CD4-positive, alpha-beta T cell treated with Interleukin-12 subunit alpha and Interleukin-12 subunit beta, for 1 hour (primary cell): Measurements from ENCODE around the gene XK.

Experiments used
- DNase-seq: peaks from one replicate; pipeline ENCODE4 v3.0.0-alpha.2; 2020

Gene XK

DNA sequence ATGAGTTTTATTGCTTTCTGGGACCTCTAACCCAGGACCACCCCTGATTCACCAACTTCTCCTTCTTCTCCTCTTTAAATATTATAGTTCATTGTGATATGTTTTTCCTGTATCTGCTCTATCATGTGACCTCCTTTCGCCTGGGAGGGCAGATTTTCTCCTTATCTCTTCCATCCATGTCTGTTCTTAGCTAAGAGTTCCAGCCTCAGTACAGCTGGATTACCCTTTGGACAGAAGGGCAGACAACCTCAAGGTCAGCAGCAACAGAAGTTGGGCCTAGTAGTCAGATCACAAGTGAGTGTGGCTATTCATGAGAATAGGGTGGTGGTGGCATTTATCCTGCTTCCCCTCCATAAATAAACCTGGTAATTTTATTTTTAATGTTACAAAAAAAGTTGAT is 5.7 kb upstream of the XK start:
- DNase-seq: no peak

DNA sequence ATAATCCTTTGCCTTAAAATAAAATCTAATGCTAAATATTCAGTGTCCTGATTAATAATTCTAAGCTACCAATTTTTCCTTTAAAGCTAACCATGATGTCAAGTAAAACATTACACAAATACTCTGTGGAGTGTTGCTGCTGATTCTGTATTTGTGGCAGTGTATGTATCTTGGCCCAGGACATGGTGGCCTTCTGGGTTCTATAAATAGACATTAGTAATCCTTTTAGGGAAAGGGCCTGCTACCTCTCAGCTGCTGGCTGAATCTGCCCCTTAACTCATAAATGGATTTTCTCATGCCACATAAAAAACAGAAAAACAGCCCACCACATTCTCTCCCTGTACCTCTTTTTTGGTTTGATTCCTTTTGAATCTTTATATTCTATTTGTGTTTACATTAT is 1.2 kb upstream of the XK start:
- no peak for DNase-seq

DNA sequence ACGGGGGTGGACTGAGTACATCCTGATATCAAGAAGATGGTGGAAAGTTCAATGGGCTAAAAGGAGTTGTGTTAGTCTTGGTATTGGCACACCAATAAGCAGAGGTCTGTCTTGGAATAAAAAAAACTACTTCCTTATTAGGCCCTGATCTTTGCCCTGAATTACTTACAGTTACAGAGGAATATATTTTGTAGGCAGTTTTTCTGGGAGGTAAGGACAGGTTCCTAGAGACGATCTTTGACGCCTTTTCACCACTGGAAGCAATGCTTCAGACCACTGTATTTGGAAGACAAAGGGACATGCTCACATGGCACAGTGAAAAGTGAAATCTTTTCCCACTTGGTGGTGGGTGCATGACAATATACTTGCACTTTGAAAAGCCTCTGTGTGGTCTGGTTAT is 618 bp upstream of the XK start:
- no peak for DNase-seq

DNA sequence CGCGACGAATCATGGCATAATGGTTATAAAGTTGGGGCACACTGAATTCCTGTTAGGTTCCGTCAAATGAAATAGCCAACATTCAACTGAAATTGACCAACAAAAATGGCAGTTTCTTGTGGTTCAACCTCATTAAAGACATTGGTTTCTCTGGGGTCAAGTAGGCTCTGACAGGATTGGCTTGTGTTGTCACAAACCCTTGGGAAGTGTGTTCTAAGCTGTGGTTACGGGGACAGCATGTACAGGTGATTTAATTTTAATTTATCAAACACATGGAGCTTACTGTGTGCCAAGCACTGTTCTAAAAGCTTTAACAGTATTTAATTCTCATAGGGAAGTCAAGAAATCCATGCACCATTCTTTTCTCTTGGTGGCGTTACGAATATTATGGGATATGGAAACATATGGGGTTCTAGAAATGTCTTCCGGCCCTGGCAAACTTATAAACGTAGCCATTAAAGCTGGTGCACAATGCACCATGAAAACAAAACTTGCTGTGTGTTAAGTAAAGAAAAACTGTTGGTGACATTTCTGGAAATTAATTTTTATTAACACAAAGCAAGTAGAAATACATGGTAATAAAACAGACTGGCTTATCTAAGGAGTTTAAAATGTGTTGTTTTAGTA is 891 bp downstream of the XK start:
- DNase-seq: no peak

DNA sequence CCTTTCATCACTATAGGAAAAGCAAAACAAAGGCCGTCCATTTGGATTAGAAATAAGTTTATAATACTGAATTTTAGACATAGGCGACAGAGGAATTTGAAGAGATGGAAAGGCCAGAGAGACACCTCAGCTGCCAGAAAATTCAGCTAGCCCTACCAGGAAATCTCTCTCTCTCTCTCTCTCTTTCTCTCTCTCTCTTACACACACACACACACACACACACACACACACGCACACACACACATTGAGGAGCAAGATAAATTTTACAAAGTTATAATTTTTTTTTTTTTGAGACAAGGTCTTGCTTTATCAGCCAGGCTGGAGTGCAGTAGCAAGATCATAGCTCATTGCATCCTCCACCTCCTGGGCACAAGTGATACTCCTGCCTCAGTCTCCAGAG is 1.4 kb downstream of the XK start:
- DNase-seq: no peak

DNA sequence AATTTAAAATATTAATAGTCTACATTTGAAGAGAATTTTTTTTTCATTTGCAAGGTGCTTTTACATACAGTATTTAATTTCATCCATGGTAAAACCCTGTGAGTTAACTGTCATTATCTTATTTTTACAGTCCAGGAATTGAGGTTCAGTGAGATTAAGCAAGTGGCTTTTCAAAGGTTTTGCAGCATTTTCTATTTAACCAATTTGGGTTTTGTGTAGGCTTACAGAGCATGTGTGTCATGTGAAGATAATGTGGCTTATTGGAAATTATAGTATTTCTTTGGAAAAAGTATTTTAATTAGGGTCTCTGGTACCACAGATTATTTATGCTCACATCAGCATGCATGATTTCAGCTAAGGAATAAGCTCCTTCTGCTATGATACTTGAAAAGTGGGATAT is 4.5 kb downstream of the XK start:
- DNase-seq: no peak

DNA sequence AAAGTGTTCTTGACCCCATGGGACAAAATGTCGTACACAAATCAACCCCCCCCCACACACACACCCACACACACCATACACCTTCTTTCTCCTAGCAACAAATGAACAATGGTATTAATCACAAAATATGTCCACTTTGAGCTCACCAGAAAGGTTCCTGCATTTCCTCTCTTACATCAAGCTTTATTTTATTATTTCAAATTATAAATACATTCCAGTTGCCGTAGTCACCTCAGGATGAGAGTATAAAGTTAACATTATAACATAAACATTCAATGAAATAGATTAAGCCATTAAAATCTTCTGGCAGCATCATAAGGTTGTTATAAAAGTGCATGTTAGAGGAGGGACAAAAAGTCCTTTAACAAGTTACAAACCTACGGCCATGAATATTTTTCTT is 7.3 kb downstream of the XK start:
- DNase-seq: no peak

DNA sequence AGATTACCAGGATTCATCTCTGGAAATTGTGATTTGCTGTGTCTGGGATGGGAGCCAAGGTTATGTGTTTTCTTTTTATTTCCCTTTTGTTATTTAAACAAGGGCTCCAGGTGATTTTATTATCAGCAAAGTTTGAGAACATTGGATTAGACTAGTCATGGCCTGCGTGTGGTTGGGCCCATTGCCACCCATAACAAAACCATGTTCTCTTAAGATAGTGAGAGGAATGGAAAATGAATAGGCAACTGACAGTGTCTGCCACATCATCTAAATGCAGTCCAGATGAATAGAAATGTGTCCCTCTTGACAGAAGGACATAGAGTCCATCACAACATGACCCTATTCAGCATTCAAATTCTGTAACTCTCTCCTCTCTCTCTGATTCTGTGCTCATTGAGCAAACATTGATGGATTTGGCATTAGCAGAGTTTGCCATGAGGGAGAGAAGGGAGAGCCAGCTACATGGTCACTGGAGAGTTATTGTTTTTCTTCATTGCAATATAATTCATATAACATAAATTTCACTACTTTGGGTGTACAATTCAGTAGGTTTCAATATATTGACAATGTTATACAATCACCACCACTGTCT is 11.7 kb downstream of the XK start:
- no peak for DNase-seq

DNA sequence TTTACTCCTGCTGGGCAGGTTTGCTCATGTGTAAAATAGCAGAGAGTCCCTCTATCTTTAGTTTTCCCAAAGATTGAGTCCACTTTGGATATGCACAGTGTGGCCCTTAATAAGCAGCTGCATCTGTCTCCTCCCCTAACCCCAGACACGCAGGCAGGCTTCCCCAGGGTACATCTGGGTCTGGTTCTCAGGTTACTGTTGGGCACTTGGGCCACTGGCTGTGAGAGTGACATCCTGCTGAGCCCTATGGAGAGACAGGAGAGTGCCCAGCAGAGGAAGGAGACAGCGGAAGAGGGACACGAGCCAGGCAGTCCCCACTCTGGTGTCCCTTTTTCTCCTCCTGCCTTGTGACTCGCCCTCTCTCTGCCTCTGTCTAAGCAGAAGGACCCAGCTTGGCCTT is 16.0 kb downstream of the XK start:
- DNase-seq: no peak

DNA sequence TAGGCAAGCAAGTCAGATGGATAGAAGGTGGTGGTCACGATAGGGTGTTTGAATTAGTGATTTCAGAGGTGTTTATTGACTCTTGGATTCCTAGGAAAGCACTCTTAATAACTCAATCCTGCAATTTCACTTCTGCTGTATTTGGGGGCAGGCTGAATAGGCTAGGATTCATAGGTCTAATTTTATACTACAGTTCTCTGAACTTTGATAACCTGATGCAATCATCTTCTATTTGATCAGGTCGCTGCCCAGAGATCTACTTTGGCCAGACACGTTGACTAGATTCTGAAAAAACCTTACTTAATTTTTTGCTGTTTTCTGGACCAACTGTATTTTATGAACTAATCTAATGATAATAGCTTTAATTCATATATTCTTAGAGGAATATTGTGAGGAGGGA is 26.4 kb downstream of the XK start:
- no peak for DNase-seq

DNA sequence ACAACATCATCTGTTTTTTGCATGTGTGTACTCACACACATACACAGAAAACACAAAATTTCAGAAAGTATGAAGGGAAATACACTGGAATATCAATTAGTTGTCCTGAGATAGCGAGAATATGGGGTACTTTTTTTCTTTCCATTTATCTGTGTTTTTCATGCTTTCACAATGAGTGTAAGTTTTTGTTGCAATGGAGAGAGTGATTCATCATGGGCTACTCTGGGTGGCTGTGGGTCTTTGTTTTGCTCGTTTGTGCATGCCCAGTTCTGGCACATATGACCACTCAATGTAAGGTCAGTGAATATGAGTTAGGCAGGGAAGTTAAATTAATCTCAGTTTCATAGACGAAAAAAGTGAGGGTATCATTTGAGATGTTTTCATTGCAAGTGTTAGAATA is 26.9 kb downstream of the XK start:
- DNase-seq: no peak

DNA sequence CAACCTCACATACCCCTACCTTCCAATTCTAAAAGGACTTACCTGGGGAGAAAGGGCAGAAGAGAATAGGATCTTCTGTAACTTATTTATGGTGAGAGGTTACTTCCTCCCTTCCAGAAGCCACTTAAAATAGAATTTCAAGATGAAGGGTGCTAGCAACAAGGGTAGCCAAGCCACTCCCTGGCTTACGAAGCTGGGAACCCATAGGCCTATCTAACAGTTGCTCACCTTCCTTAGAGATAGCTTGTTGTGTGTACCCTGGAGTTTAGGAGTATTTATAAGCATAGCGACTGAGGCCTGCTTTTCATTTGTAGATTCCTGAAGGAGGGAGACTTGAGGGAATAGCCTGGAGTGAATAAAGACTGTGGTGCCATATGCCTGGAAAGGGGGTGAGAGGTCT is 28.9 kb downstream of the XK start:
- no peak for DNase-seq

DNA sequence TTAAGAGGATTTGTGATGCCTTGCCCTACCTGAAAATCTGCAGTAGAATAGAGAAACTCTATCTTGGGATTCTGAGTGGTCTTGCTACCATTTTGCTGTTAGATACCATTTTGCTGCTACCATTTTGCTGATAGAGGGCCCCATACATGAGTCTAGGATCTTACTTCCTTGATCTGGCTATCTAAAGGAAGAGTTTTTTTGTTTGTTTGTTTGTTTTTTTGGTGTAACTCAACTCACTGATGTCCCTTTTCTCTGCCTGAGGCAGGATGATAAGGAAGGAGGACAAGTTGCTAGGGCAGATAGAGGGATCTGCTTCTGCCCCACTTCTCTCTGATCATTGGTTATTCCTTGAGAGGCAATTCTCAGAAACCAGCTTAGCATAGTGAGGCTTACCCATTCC is 31.0 kb downstream of the XK start:
- DNase-seq: no peak

DNA sequence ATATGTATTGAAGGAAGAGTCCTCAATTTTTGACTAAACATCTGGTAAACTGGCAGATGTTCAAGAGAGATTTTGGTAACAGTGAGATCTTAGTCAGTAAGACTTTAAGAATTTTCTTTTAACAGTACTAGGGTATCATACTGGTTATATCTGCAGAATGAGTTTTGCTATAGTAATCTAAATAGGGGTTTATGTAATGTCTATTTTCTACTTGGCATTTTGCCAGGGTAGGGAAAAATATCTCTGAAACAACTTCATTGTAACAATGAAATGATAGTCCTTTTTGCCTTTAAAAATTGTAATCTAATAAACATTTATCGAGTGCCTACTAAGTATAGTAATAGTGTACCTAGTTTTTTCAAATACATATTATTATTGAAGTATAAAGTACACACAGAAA is 32.1 kb downstream of the XK start:
- DNase-seq: no peak

DNA sequence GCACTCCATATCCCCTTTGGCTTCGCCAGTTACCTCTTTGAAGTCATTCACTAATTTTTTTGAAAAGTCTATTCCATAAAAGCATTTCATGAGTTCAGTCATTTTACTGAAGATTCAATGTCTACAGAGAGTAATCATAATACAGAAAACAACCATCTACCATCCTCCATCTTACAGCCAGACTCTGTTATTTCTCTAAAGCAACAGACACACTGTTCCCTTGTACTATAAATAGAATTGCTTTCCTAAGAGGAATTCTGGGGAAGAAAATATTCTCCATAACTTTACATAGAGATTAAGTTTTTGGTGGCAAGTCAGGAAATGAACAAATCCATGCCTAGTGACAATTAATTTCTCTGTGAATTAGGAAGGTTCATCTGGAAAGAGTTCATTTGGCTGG is 37.0 kb downstream of the XK start:
- no peak for DNase-seq

DNA sequence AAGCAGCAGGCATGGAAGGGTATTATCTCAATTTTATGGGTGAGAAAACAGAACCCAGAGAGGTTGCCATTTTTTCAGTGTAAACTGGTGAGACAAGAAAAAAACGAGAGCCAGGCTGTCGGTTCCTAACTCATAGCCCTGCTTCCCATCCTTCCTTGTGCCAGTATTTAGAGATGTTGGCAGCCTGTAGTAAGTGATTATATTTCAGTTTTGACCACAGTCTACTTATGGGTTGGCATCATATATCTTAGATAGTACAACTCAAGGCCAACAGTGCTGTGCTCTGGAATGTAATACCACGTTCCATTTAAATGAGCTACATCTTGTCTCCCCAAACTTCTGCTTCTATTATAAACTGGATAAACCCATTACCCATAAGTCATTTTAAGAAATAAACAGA is 40.8 kb downstream of the XK start:
- DNase-seq: no peak

DNA sequence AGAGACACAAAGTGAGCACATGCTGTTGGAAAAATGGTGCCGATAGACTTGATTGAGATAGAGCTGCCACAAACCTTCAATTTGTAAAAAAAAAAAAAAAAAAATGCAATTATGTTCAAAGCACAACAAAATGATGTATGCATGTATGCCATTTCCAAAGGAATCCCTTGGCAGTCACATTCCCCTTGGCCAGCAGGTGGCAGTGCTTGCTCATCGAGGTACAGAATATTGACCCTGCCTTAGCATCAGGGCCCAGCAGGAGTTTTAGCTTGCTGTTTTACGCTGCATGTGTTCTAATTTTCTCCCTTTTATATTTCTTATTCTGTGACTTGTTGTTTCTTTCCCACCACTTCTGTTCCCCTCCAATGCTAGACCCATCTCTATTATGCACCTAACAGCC is 59.8 kb downstream of the XK start:
- DNase-seq: peak; percentile 78

DNA sequence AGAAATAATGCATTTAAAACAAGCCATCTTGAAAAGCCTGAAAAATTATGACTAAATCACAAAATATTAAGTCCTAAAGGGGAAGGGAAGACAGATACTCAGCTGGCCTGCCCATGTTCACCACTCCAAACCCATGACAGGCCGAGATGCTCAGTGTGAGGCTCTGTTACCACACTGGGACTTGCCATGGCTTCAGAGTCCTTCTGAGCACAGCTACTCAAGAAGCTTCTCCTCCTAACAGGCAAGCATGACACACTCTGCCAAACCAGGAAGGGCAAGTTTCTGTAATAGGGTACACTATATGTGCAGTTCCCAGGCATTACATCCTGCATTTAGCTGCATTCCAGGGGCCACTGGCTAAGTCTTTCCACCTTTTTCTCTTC is 60.2 kb downstream of the XK start:
- no peak for DNase-seq

DNA sequence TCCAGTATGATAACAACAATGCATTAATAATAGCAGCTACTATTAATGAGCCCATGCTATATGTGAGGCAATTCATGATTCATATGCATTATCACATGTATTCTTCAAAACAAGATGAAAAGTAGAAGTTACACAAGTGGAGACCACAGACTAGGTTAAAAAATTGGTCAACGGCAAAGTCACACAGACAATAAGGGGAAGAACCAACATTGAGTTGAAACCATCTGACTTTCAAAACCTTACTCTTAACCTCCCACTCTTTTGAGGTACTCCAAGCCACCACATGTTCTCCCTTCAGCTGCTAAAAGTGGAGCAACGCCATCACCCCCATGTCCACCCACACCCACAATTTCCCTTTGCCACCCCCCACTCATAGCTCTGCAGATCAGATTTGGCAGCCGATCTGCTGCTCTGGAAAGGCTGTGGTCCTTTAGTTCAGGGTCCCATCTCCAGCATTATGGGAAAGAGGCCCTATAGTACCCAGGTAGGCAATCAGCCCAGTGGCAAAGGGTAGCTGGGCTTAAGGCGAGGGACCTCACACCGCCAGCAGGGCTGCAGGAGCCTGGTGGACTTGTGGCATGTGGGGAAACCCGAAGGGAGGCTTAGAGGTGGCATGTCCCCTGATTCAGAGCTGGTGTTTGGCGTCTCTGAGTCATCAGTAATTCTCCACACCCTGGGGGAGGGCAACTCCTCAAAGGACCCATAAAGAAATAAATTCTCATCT is 60.8 kb downstream of the XK start:
- no peak for DNase-seq

DNA sequence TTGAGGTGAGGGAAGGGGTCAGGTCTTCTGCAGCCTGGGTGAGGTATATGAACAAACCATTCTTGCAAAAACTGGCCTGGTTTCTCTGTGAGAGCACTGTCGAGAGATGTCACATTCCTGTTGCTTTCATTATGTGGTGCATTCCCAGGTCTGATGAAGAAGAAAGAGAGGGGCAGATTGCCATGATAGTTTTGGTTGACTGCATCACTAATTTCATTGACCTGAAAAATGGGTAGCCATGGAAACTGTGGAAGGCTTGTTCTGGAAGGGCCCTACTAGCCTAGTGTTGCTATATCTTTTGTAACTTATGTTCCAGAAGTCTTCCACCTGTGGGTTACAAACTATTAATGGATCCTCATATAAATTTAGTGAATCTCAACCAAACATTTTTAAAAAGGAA is 61.4 kb downstream of the XK start:
- no peak for DNase-seq

DNA sequence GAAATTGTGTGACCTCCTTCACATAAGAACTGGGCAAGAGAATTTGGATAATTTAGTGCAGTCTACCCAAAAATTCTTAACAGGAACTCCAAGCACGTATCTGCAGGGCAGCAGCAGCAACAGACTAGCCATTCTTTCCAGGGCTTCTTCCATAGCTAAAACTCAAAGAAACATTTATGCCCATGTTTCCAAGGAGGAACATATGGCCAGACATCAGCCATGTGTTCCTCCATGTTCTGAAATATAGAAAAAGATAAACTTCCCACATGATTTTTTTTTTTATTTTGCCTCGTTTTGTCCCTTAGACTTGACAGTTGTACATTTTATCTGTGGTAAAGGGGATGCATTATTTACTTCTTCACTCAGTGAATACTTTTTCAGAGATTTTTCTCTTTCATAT is 66.7 kb downstream of the XK start:
- DNase-seq: no peak

DNA sequence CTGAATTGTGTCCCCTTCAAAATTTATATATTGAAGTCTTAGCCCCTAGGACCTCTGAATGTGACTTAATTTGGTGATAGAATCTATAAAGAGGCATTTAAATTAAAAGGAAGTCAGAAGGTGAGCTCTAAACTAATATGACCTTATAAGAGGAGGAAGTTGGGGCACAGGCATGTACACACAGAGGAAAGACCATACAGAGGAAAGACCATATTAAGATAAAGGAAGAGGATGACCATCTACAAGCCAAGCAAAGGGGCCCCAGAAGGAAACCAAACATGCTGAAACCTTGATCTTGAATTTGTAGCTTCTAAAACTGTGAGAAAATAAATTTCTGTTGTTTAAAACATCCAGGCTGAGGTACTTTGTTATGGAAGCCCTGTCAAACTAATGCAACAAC is 67.3 kb downstream of the XK start:
- DNase-seq: no peak

DNA sequence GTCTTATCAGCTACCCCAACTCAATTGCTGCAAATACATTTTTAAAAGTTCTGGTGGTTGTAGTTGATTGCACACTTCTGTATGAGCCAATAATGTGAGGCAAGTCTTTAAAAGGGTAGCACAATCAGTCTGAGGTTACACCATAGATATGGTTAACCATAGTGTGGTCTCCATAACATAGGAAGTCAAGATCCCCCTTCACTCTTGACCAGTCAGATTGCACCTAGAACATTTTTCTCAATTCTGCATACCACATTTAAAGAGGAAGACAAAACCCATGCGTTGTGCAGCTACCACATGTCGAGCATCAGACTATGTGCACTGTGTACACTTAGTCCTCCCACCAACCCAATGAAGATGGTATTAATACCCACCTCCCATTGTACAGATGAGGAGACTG is 67.8 kb downstream of the XK start:
- DNase-seq: no peak

DNA sequence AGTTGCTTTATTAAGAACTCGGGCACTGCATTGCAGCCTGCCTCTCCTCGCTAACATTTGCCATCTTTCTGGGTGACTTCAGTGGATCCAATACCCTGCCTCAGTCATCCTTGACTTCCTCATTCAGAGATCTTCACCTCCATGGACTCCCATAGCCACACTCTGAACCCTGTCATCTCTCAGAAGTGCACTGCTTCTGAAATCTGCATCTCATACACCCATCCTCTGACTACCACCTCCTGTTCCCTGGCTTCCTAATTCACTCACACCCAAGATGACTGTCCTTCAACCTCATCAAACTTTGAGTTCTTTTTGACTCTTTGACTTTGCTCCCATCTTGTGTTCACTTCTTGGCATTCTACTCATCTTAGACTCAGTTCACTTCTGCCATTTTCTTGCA is 68.9 kb downstream of the XK start:
- no peak for DNase-seq

DNA sequence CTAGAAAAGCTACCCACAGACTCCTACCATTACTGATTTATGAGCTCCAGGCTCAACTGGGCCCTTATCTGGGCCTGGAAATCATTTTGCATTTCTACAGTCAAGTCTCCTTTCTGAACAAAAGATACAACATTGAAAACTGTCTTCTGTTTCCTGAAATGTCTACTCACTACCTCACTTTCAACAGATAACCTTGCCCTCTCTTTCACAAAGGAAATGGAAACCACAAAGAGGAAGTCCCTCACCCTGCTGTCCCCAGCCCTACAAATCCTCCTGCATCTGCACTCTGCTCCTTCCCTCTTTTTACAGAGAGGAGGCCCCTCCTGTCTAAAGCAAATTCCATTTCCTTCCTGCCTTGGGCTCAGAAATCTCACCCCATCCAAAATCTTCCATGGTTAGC is 69.4 kb downstream of the XK start:
- peak; percentile 46 for DNase-seq
